Loucy (cell line): ENCODE data around the gene PRORP.

ENCODE experiments used
- H2AFZ ChIP-seq: fragments of 200-600 bp; sonication (generic); 2 replicates; pipeline ENCODE4 v1.6.0; 2016; ENCODE audit warnings: antibody characterized with exemption, mild to moderate bottlenecking, low read length, moderate library complexity
- H3F3A ChIP-seq: fragments of 200-600 bp; 2 replicates; pipeline ENCODE4 v1.6.0; 2016; ENCODE audit warnings: antibody characterized with exemption, low read depth, mild to moderate bottlenecking
- H3K27me3 ChIP-seq: fragments of 200-600 bp; sonication (generic); 2 replicates; pipeline ENCODE4 v1.6.1; 2014; ENCODE audit warnings: low read length, mild to moderate bottlenecking; ENCODE audit not compliant: insufficient read depth, poor library complexity, severe bottlenecking
- H3K36me3 ChIP-seq: fragments of 200-600 bp; sonication (generic); 2 replicates; pipeline ENCODE4 v1.6.1; 2016; ENCODE audit warnings: low read length; ENCODE audit not compliant: insufficient read depth
- H3K4me1 ChIP-seq: fragments of 200-600 bp; sonication (generic); 2 replicates; pipeline ENCODE4 v1.5.1; 2014; ENCODE audit warnings: low read length, mild to moderate bottlenecking; ENCODE audit not compliant: insufficient read depth, poor library complexity, severe bottlenecking
- H3K4me2 ChIP-seq: fragments of 200-600 bp; sonication (generic); 2 replicates; pipeline ENCODE4 v1.6.0; 2014; ENCODE audit warnings: antibody characterized with exemption, low read length, low read depth, mild to moderate bottlenecking; ENCODE audit not compliant: poor library complexity, severe bottlenecking
- H3K4me3 ChIP-seq: fragments of 200-600 bp; sonication (generic); 2 replicates; pipeline ENCODE4 v1.5.1; 2014; ENCODE audit warnings: low read length, mild to moderate bottlenecking, mixed read lengths; ENCODE audit not compliant: poor library complexity, severe bottlenecking
- H3K79me2 ChIP-seq: fragments of 200-600 bp; sonication (generic); 2 replicates; pipeline ENCODE4 v1.6.1; 2014; ENCODE audit warnings: low read length; ENCODE audit not compliant: insufficient read depth
- H3K9ac ChIP-seq: fragments of 200-600 bp; sonication (generic); 2 replicates; pipeline ENCODE4 v1.6.0; 2014; ENCODE audit warnings: mild to moderate bottlenecking, low read depth, low read length, moderate library complexity; ENCODE audit not compliant: poor library complexity, severe bottlenecking
- H3K9me2 ChIP-seq: fragments of 200-600 bp; sonication (generic); replicated peaks from 2 replicates; pipeline ENCODE4 v1.6.1; 2016; ENCODE audit warnings: low read depth, low read length, mixed read lengths
- H3K9me3 ChIP-seq: fragments of 200-600 bp; sonication (generic); 2 replicates; pipeline ENCODE4 v1.6.1; 2014; ENCODE audit warnings: mild to moderate bottlenecking, antibody characterized with exemption, low read length, low read depth; ENCODE audit not compliant: insufficient read depth
- H4K20me1 ChIP-seq: fragments of 200-600 bp; sonication (generic); 2 replicates; pipeline ENCODE4 v1.6.0; 2014; ENCODE audit warnings: antibody characterized with exemption, low read length, mild to moderate bottlenecking; ENCODE audit not compliant: insufficient read depth, poor library complexity, severe bottlenecking
- EZH2phosphoT487 ChIP-seq: fragments of 200-600 bp; IDR thresholded peaks from 2 replicates; pipeline ENCODE4 v1.6.1; 2018; ENCODE audit warnings: antibody characterized with exemption, mild to moderate bottlenecking, moderate library complexity, borderline replicate concordance
- TF ChIP-seq, protein P1 (sequence below): fragments of 200-600 bp; sonication (generic); conservative IDR thresholded peaks from 2 replicates; pipeline ENCODE4 v1.5.1; 2014; ENCODE audit warnings: mild to moderate bottlenecking, antibody characterized with exemption, low read length

Gene PRORP

DNA sequence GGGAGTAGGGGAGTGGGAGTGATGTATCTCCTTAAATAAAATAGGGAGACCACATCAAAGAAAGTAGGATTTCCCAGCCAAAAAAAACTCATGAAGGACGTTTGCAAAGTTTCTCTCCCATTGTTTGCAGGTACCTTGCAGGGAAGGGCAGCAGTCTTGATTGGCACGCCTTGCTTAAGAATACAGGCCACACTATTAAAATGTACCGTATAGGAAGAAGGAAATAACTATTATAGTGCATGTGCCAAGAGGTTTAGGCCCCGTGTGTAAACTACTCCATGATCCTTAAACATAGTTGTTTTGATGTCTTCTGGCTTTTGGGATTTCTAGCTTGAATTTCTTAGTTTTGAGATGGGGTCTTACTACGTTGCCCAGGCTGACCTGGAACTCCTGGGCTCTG is 42.5 kb downstream of the PRORP start:
- Histone ChIP-seq H4K20me1 (no peaks in the 10 kb centered on the region), H3K79me2 (peaks cover 13% of the 10 kb centered on the region), H3F3A (no peaks in the 10 kb centered on the region), H3K4me2 (no peak overlapping the region), H3K9me3 (peaks cover 5% of the 10 kb centered on the region; the same call in 1 of the 2 replicates), H3K9me2 (no peaks in the 10 kb centered on the region), H2AFZ (no peak overlapping the region), H3K27me3 (no peaks in the 10 kb centered on the region), H3K4me1 (no peaks in the 10 kb centered on the region), H3K9ac (no peak overlapping the region), H3K36me3 (peaks cover 27% of the 10 kb centered on the region), H3K4me3 (no peak overlapping the region)
- no peak for TF ChIP-seq EZH2phosphoT487
- TF ChIP-seq, protein P1, sequence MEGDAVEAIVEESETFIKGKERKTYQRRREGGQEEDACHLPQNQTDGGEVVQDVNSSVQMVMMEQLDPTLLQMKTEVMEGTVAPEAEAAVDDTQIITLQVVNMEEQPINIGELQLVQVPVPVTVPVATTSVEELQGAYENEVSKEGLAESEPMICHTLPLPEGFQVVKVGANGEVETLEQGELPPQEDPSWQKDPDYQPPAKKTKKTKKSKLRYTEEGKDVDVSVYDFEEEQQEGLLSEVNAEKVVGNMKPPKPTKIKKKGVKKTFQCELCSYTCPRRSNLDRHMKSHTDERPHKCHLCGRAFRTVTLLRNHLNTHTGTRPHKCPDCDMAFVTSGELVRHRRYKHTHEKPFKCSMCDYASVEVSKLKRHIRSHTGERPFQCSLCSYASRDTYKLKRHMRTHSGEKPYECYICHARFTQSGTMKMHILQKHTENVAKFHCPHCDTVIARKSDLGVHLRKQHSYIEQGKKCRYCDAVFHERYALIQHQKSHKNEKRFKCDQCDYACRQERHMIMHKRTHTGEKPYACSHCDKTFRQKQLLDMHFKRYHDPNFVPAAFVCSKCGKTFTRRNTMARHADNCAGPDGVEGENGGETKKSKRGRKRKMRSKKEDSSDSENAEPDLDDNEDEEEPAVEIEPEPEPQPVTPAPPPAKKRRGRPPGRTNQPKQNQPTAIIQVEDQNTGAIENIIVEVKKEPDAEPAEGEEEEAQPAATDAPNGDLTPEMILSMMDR, result no peak

DNA sequence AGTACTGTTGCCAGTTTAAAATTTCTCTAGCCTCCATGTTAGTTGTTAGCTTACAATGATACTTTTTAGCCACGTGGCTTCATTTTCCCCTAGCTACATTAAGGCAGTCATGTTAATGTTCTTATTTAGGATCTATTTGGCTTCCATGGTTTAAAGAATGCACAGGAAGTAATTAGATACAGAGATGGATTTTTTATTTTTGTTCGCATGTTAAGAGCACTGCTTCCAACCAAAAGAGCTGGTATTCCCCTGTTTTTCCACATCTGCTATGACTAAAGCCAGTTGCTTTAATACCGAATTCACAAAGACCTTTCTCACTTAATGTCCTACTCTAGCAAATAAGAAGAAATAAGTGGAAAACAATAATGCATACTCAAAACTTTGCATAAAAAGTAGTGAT is 45.1 kb downstream of the PRORP start:
- Histone ChIP-seq H3K4me2 (no peak overlapping the region), H3K27me3 (no peaks in the 10 kb centered on the region), H3K4me3 (no peak overlapping the region), H3K9me3 (peaks cover 5% of the 10 kb centered on the region; the same call in 1 of the 2 replicates), H3F3A (no peaks in the 10 kb centered on the region), H3K4me1 (no peaks in the 10 kb centered on the region), H3K9ac (no peak overlapping the region), H4K20me1 (no peaks in the 10 kb centered on the region), H2AFZ (no peak overlapping the region), H3K79me2 (peaks cover 17% of the 10 kb centered on the region; the same call in 1 of the 2 replicates), H3K9me2 (no peaks in the 10 kb centered on the region), H3K36me3 (peaks cover 25% of the 10 kb centered on the region)
- TF ChIP-seq, protein P1, result no peak
- no peak for TF ChIP-seq EZH2phosphoT487
